Stimulated activated CD4-positive, alpha-beta T cell treated with anti-CD3 and anti-CD28 coated beads, Interleukin-15, amount 100 ng/mL, for 24 hours (primary cell): ENCODE data around the gene SETD1A.
"Not testable (repeated sequence)": the region's sequence is repeated elsewhere in the genome, so short reads cannot be mapped to it uniquely, and the experiment has no call there.

Source experiments
- DNase-seq: peaks from one replicate; pipeline ENCODE4 v3.0.0-alpha.2; 2020

Gene SETD1A

GRCh38 chr16:31001507-31002249 is 44.1 kb downstream of the SETD1A start:
- DNase-seq = no peak

GRCh38 chr16:31002250-31002700 is 44.7 kb downstream of the SETD1A start:
- DNase-seq = no peak

- DNase-seq = no peak
Observed at GRCh38 chr16:31002862-31003341, 45.3 kb downstream of the SETD1A start.

- no peak for DNase-seq
Observed at GRCh38 chr16:31003744-31004143, 46.2 kb downstream of the SETD1A start.

- no peak for DNase-seq
Observed at GRCh38 chr16:31004658-31005057, 47.1 kb downstream of the SETD1A start.

- no peak for DNase-seq
Observed at GRCh38 chr16:31005350-31006085, 48.0 kb downstream of the SETD1A start.

GRCh38 chr16:31006086-31006385 is 48.5 kb downstream of the SETD1A start:
- no peak for DNase-seq

GRCh38 chr16:31006589-31006988 is 49.0 kb downstream of the SETD1A start:
- DNase-seq = no peak

- DNase-seq = no peak
Observed at GRCh38 chr16:31007684-31008083, 50.1 kb downstream of the SETD1A start.

GRCh38 chr16:31008149-31008548 is 50.6 kb downstream of the SETD1A start:
- no peak for DNase-seq

- no peak for DNase-seq
Observed at GRCh38 chr16:31008551-31008950, 51.0 kb downstream of the SETD1A start.

- DNase-seq = no peak
Observed at GRCh38 chr16:31009120-31009519, 51.6 kb downstream of the SETD1A start.

GRCh38 chr16:31009894-31010584 is 52.5 kb downstream of the SETD1A start:
- DNase-seq = no peak

GRCh38 chr16:31010585-31011325 is 53.2 kb downstream of the SETD1A start, which contains the start of gene STX1B:
Gene STX1B, minus strand, starts transcription at chr16:31010638. Its CDS starts 242 bp downstream, at chr16:31010396.
- DNase-seq = peak; percentile 66

GRCh38 chr16:31011815-31012214 is 54.3 kb downstream of the SETD1A start:
- not testable (repeated sequence) for DNase-seq

- not testable (repeated sequence) for DNase-seq
Observed at GRCh38 chr16:31013292-31013691, 55.7 kb downstream of the SETD1A start.

GRCh38 chr16:31016018-31016417 is 58.5 kb downstream of the SETD1A start:
- DNase-seq = no peak

- DNase-seq = not testable (repeated sequence)
Observed at GRCh38 chr16:31017756-31018155, 60.2 kb downstream of the SETD1A start.

- DNase-seq = no peak
Observed at GRCh38 chr16:31020536-31020935, 63.0 kb downstream of the SETD1A start.

GRCh38 chr16:31022544-31023251 is 65.1 kb downstream of the SETD1A start:
- no peak for DNase-seq

- DNase-seq = no peak
Observed at GRCh38 chr16:31023252-31023602, 65.7 kb downstream of the SETD1A start.

- DNase-seq = no peak
Observed at GRCh38 chr16:31023627-31024226, 66.2 kb downstream of the SETD1A start.
